GM08714 (cell line): Measurements from ENCODE around the gene EPS8L2.

Source experiments
- H3K4me3 ChIP-seq: fragments of 200-500 bp; sonication (Bioruptor generic); 2 replicates; pipeline ENCODE4 v1.5.1; 2014; ENCODE audit warnings: mild to moderate bottlenecking, low read length, inconsistent platforms
- ZNF274 ChIP-seq: IDR thresholded peaks from 2 replicates; pipeline ENCODE4 v1.6.1; 2012; ENCODE audit warnings: mild to moderate bottlenecking, low read depth, low read length

Gene EPS8L2

DNA sequence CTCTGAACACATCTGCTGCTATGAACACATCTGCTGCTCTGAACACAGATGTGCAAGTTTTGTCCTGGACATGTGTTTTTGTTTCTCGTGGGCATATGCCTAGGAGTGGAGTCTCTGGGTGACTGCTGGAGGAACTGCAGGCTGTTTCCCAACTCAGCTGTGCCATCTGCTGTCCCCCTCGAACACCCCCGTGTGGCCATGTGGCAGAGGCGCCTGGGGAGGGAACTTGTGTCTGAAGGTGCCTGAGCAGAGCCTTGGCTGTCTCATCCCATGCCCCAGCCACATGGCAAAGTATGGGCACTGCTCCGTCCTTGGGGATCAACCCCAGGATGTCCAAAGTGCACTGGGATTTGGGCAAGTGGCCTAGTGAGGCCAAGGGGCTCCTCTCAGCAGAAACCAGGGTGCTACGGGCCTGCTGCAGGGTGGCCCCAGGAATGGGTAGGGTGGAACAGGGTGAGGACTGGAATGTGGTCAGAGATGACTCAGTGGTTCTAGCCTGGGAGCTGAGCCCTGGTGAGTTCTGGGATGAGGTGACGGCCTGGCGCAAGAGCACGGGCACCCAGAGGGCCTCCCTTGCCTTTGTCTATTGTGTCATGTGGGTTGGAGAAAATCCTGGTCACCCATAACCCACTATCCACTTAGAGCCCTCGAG lies 56.5 kb downstream of the EPS8L2 start:
- no peak overlapping the region for H3K4me3 ChIP-seq
- no peak for TF ChIP-seq ZNF274

DNA sequence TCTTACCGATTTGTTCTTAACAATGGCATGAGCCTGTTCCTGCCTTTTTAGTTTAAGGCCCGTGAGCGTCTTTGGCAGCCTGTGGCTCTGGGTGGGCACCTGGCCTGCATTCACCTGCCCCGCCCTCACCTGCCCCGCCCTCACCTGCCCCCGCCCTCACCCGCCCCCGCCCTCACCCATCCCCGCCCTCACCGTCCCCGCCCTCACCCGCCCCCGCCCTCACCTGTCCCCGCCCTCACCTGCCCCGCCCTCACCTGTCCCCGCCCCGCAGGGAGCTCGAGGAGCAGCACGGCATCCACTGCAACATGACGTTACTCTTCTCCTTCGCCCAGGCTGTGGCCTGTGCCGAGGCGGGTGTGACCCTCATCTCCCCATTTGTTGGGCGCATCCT lies 57.0 kb downstream of the EPS8L2 start:
- no peak for TF ChIP-seq ZNF274
- H3K4me3 ChIP-seq: no peak overlapping the region

DNA sequence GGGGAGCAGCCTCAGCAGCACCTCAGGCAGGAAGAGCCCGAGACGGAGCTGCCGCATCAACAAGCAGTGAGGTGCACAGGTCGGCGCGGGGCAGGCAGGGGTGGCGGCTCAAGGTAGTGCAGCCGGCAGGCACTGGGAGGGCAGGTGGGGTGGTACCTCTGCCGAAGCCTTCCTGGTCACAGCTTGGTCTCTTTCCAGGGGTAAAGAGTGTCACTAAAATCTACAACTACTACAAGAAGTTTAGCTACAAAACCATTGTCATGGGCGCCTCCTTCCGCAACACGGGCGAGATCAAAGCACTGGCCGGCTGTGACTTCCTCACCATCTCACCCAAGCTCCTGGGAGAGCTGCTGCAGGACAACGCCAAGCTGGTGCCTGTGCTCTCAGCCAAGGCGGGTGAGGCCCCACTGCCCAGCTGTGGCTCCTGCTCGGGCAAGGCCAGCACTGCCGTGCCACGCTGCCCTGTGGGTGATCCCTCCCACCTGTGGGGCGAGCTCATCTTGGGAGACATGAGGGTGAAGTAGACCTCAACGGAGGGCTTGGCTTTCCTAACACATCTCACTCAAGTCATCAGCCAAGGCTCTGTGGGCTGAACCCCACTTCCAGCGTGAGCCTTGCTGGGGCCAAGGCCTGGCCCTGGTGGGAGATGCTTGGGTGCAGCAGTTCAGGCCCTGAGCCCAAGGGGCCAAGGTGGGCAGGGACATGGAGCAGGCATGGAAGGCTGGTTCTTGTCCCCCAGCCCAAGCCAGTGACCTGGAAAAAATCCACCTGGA lies 57.7 kb downstream of the EPS8L2 start:
- TF ChIP-seq ZNF274: no peak
- no peak overlapping the region for H3K4me3 ChIP-seq

DNA sequence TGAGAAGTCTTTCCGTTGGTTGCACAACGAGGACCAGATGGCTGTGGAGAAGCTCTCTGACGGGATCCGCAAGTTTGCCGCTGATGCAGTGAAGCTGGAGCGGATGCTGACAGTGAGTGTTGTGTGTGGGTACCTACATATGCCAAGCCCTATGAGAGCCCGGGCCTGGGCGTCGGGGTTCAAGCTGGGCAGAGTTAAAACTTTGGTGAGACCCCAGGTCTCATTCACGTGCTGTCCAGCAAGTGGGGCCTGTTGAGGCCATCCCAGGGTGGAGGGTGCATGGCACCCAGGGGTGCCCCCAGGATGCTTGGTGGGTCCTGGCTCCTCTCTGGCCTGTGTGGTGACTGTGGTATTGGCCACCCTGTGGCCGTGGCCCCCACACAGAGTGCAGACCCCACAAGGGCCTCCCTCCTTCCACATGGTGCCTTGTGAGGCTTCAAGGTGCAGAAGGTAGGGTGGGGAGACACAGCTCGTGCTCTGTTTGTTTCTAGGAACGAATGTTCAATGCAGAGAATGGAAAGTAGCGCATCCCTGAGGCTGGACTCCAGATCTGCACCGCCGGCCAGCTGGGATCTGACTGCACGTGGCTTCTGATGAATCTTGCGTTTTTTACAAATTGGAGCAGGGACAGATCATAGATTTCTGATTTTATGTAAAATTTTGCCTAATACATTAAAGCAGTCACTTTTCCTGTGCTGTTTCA lies 58.4 kb downstream of the EPS8L2 start:
- TF ChIP-seq ZNF274: no peak
- no peak overlapping the region for H3K4me3 ChIP-seq

DNA sequence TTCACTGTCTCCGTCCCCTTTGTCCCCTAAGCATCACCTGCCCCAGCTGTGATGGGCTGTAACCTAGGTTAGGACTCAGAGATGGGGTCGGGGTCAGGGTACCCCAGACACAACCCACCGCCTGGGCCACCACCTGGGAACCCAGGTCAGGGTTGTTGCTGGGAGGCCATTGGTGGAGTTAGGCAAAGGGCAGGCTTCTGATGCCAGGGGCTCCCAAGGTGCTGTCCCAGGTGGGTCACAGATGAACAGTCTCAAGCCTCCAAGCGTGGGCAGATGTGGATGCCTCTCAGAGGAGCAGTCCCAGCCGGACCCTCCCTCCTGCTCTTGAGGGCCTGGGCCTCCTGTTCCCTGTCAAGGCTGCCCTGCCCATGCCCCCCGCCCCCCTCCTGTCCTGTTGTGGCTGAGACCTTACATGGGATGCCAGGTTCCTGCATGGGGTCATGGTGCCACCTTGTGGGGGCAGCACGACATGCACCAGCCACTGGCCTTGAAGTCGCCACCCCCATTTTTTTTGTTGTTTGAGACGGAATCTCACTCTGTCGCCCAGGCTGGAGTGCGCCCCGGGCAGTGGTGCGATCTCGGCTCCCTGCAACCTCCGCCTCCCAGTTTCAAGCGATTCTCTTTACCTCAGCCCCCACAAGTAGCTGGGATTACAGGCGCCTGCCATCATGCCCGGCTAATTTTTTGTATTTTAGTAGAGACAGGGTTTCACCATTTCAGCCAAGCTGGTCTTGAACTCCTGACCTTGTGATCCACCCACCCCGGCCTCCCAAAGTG lies 59.2 kb downstream of the EPS8L2 start:
- TF ChIP-seq ZNF274: no peak
- H3K4me3 ChIP-seq: no peak overlapping the region

DNA sequence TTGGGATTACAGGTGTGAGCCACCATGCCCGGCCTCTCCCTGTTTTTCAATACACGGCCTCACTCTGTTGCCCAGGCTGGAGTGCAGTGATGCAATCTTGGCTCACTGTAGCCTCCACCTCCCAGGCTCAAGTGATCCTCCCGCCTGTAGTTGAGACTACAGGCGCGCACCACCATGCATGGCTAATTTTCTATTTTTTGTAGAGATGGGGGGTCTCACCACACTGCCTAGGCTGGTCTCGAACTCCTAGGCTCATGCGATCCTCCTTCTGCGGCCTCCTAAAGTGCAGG lies 59.7 kb downstream of the EPS8L2 start:
- TF ChIP-seq ZNF274: no peak

DNA sequence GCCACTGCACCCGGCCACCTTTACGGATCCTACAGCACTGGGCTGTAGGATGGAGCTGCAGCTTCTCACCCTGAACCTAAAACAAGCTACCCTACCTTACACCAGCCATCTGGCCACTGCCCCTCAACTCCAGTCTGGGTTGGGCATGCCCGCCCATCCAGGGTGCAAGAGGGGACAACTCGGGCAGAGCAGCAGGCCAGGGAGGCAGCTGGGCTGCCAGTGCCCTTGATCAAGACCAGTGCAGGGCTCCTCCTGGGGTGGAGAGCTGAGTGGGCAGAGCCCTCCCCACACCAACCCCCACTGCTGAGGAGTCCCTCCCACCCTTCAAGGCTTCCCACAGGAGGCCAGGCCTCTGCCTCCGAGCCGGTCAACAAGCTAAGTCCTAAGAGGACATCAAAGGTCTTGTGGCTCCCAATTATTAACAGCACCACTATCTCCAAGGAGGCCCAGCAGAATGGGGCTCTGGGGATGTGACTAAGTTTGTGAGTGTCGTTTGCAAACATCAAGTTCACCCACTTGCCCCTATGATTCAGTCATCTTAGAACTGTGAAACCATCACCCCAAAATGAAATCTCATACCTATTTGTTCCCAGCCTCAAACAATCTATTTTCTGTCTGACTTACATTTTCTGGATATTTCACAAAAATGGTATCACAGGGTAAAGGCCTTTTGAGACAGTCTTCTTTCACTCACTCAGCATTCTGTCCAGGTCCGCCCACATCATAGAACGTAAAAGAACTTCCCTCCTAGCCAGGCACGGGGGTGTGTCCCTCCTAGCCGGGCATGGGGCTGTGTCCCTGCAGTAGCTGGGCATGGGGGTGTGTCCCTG lies 60.3 kb downstream of the EPS8L2 start:
- no peak for TF ChIP-seq ZNF274
- H3K4me3 ChIP-seq: no peak overlapping the region

More for the DNA sequence above, 59.7 kb downstream of the EPS8L2 start:
- no peak overlapping the region for H3K4me3 ChIP-seq

DNA sequence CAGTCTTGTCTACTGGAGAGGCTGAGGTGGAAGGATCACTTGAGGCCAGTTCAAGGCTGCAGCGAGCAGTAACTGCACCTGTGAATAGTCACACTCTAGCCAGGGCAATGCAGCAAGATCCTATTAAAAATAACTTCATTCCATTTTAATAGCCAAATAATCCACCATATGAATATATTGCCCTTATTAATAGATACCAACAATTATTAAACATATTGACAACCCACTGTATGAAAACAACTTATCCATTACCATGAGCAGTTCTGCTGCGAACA lies 60.8 kb downstream of the EPS8L2 start:
- no peak for TF ChIP-seq ZNF274
- no peak overlapping the region for H3K4me3 ChIP-seq

DNA sequence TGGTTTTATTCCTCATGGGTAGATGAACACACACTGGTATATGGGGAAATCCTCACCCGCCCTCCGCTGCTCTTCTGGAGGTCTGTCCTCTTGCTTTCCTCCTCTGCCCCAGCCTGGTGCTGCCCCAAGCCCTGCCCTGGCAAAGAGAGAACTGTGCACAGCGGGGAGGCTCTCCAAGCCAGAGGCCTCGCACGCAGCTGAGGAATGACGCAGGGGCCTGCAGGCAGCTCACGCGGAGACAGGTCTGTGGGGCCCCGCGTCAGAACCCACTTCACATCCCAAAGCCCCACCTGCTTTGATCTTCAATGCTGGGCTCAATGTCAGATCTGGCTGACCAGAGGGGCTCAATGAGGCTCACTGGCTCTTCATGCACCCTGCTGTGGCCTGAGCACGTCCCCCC lies 61.2 kb downstream of the EPS8L2 start:
- no peak overlapping the region for H3K4me3 ChIP-seq
- no peak for TF ChIP-seq ZNF274

DNA sequence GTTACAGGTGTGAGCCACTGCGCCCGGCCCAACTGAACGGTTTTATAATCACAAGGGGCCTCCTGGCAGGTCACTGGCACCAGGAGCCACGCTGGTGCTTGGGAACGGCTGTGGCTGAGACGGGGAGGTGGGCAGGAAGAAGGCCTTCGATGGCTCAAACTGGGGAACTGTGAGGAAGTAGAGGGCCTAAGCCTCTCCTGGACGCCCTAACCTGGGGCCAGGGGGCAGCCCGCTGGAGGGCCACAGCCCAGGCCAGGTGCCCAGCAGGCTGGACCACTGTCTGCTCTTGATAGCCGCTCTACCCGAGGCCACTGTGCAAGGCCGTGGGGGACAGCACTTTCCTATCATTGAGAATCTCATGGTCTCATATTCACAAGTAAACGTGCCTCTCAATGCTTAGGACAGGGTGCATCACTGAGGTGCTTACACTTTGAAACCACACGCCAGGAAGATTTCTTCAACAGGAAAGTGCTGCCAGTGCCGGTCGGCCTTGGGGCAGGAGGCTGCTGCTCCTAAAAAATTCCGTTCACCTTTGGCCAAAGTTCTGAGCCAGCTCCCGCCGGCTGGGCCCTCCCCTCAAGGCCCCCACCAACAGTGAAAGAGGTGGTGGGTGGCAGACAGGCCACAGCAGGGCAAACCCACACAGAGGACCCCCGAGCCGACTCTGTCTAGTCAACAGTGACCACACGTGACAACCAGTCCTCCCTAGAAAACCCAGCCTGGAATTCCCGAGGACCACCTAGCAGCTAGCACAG lies 64.0 kb downstream of the EPS8L2 start:
- no peak overlapping the region for H3K4me3 ChIP-seq
- TF ChIP-seq ZNF274: no peak

DNA sequence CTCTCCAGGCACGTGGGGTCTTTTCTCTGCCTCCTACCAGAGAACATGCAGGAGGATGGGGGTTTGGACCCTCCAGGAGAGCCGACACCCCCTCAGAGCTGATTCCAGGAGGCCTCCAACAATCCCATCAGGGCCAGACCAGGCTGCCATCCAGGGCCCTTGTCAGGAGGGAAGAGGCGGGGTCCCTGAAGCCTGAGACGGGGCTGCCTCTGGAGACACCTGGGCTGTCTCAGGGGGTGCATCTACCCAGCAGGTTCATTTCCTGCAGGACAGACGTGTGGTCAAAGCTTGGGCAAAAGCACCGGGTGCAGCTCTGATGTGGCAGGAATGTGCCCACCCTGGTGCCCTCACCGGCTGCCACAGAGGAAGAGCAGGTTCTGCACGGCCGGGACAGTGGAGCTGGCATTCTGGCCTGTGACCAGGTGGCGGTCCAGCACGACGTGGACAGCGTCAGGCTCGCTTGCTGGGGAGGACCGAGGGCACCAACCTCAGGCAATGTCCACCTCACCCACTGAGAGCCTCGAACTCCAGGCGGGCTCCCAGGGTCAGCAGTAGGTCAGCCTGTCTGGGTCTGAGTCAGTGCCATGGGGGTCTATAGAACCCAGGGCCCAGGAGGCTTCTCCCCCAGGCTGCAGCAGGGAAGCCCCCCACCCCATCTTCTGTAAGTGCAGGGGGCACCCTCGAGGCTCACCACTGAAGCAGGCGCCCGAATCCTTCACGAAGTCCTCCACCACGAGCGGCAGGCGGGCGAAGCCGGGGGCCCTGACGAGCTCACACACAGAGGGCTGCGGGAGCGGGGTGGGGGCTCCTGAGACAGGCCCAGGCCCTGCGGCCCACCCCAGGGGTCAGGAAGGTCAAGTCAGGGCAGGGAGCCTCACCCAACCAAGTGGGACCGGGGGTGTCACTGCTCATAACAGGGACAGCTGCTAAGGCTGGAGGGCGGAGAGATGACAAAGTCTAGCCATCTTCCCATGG lies 64.9 kb downstream of the EPS8L2 start:
- H3K4me3 ChIP-seq: no peak overlapping the region
- TF ChIP-seq ZNF274: no peak

DNA sequence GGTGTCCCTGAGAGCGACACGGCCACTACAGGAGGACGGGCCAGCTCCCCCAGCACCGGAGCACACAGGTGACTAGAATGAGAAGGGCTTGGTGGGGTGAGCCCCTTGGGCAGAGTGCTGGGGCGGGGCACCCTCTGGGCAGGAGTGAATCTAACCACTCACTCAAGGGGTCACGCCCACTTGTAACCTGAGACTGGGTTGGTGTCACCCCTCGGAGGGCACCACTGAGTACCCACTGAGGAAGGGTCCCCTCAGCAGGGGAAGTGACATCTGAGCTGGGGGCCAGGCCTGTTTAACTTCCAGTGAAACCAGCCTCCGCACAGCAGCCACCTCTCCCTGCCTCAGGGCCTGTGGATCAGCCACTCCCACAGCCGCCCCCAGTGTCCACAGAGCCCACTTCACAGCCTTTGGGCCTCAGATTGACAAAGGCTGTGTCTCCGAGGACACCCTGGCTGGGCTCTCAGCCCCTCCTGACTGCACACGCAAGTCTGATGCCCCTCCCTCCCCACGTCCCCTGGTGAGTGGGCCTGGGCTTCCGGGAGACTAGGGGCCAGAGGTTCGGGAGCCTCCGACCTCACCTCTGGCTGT lies 65.7 kb downstream of the EPS8L2 start:
- TF ChIP-seq ZNF274: no peak
- H3K4me3 ChIP-seq: no peak overlapping the region
